GM18517 (cell line): ENCODE data around the gene LRR1.
"Not testable (repeated sequence)": the region's sequence is repeated elsewhere in the genome, so short reads cannot be mapped to it uniquely, and the experiment has no call there.

Experiments used
- ATAC-seq: cut with Tn5 transposase; IDR thresholded peaks from one replicate; pipeline ENCODE4 v1.9.1; 2021; ENCODE audit warnings: mild to moderate bottlenecking, moderate library complexity; ENCODE audit not compliant: unreplicated experiment

The LRR1 gene

DNA sequence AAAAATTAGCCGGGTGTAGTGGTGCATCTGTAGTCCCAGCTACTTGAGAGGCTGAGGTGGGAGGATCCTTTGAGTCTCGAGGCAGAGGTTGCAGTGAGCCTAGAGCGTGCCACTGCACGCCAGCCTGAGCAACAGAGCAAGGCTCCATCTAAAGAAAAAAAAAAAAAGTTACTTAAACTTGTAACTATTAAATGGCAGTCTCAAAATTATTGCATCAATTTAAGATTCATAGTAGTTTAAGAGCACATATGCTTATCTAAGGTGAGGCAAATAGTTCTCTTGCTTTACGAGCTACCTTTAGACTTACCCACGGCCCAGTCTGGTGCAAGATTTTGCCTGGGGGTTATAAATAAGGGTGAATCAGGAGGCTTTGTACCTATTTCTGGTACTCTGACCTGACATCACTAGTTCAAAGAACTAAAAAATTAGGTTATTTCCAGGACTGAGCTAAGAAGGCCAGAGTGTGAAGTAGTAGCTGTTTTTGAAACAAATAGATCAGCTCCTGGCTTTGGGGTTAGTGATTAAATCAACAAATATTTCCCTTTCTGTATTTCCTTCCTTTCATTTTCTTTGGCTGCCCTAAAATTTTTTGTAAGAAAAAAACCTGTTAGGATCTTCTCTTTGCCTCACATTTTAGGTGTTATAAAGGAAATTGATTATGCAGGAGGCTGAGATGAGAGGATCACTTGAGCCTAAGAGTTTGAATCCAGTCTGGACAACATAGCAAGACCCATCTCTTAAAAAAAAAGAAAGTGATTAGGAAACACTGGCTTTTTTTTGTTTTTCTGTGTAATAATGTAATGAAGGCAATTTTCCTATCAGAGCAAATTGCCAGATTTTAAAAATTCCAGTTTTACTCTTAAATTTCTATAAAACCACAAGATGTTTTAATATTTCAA, 25.4 kb downstream of the LRR1 start:
- ATAC-seq = no peak

DNA sequence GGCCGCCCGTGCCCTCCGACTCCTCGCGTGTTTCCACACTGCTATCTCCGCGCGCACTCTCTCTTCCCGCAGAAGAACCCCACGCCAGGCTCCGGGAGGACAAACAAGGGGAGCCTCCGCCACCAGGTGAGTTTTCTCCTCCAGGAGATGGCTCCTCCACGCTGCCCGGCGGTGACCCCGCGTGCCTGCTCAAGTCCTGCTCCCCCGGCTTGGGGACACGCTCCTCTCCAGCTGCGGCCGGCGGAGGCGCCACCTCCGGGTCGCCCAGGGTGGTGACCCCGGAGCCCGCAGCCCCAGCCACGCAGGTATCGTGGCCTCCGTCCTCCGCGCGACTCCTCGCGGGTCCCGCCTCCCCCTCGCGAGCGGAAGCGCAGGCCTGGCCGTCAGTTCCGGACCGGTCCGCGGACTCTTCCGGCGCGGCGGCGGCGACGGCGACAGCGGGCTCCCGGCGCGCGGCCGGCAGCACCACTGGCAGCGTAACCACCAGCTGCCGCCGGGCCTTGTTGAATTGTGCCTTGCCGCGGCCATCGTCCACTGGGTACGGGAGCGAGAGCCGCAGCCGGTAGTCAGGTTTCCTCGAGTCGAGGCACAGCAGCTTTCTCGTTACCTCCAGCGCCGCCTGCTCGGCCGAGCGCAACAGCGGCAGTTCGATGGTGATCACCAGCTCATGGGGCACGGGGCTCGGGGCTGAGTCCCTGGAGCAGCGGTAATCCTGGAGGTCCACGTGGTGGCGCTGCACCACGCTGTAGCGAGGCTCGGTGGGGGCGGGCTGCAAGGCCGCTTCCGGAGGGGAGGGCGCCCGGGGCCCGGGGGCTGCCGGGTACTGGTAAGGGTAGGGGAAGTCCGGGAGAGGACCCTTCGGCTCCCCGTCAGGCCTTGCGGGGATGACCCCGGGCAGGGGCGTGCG, 35.2 kb downstream of the LRR1 start:
- peak; percentile 79 for ATAC-seq

DNA sequence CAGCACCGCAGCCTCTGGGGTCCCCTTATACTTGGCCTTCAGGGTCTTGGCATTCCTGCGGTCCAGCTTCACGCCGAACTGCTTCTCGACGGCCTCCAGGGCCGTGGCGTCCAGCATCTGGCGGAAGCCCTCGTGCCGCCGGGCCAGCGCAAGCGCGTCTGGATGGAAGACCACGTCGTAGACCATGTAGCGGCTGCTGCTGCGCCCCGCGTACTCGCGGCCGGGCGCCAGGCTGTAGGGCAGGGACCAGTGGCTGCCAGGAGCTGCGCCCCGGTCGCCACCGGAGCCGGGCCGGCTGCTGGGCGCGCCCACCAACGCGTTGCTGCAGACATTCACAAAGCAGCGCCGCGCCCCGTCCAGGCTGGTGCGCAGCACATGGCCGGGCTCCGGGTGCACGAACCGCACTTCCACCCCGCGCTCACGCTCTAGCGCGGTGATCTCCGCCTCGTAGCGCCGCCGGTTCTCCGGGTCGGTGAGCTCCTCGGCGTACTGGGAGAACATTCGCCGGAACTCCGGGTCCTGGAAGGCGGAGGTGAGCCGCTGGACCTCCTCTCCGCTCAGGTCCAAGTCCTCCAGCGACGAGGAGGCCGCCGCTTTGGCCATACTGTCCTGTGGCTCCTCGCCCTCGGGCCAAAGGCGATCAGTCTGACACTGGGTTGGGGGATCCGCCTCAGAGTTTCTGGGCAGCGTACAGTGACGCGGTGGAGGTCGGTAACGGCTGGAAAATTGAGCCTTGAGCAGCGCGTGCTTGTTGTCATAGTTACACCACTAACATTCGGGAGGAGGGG, 36.0 kb downstream of the LRR1 start, which contains the start of gene DNAAF2:
Gene DNAAF2 (minus strand): TSS at position 698 of the 788 bp plus-strand sequence. CDS start 95 bp downstream, at position 603.
- ATAC-seq = peak; percentile 32

DNA sequence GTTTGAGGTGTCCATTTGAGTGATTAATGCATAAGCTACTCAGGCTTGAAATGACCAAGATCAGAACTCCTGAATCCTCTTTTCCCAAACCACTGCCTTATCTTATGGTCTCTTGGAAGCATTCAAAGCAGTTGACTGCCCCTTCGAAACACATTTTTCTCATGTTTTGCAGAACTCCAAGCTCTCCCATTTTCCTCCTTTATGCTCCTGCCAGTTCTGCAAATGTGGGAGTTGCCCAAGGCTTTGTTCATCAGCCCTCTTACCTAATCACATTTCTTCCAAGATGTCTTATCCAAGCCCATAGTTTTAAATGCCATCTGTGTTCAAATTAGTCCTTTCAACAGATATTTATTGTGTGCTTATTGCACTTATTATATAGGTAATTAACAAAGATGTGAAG, 38.1 kb downstream of the LRR1 start:
- no peak for ATAC-seq

DNA sequence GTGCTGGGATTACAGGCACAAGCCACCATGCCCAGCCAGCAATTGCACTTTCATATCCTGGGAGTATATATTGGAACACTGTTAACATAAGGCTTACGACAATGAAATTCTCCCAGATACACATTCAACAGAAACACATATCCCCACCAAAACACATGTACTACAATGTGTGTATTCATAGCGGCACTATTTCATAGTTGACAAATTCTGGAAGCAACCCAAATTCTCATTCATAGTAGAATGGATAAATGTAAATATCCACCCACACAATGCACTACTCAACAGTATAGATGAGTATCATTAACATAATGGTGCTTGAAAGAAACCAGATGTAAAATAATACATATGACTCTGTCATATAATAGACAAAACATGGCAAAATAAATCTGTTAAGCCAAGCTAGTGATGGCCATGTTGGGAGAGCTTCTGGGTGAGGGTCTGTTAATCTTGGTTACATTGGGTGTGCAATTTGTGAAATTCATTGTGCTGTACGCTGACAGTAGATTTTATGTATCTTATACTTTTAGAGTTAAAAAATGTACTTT, 38.9 kb downstream of the LRR1 start:
- no peak for ATAC-seq

DNA sequence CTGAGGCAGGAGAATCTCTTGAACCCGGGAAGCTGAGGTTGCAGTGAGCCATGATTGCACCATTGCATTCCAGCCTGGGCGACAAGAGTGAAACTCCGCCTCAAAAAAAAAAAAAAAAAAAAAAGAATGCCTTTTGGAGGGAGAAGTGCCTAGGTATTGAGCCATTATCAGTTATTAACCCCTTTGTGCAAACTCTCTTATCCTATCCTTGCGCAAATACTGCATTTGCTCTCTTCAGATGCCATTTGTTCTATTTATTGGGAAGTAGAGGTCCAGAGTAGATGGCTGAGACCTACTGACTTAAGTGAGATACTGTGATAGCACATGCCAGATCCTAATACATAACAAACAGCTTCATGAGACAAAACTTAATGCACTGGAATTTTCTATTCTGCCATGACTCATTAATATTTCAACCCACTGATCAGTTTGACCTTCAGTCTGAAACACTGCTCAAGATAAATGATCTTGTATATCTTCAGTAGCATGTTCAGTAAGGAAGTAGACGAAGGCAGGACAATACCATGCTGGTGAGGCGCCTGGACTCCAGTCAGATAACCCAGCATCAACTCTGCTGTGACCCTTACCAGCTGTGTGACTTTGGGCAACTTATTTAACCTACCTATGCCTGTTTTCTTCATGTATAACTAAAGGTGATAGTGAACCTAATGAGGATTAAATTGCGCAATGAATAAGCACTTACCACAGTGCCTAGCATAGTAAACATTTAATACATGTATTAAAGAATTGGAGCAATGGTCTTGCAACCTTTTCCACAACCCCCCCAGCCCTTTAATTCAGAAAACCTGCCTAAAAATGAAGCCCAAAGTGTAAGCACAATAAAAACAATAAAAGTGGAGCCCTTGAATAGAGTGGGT, 42.0 kb downstream of the LRR1 start:
- no peak for ATAC-seq

DNA sequence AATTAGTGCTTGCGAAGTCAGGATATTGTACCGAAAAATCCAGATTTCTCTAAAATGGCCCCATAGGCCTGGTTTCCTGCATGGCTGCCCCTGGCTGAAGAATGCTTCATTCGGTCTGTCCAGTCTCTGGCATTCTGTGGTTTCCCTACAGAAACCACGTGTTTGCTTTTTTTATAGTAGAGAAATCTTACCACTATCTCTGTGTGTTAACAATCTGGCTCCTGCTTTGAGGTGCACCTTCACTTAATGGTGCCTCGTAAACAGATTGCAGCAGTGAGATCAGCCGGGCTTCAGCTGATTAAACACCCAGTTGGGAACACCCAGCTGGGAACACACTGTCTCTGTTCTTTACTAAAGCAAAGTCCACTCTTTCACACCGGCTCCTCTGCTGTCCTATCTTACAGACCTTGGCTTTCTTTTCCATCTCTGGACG, 43.0 kb downstream of the LRR1 start:
- no peak for ATAC-seq

DNA sequence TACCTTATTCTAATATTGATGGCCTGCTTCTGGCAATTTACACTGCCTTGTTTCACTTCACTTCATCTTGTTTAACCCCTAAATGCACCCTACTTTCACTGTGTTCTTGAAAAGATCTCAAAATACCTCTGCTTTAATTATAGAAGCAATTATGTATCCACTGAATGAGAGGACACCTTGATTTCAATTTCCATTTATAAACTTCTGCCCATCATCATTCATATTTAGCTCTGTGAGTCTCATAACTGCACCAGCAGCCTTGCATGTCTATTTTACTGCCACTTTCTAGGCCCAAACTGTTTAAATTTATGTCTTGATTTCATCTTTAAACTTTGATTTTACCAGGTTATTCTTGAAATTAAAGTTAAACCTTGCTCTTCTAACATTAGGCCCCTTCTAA, 43.4 kb downstream of the LRR1 start:
- no peak for ATAC-seq

DNA sequence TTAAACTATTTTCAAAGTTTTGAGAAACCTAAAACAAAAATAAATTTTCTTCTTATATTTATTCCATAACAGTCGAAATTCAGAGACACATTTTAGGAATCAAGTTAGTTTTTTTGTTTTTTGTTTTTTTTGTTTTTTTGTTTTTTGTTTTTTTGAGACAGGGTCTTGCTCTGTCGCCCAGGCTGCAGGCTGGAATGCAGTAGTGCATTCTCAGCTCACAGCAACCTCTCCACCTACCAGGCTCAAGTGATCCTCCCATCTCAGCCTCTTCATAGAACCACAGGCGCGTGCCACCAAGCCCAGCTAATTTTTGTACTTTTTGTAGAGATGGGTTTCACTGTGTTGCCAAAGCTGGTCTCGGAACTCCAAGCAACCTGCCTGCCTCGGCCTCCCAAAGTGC, 54.8 kb downstream of the LRR1 start:
- no peak for ATAC-seq

DNA sequence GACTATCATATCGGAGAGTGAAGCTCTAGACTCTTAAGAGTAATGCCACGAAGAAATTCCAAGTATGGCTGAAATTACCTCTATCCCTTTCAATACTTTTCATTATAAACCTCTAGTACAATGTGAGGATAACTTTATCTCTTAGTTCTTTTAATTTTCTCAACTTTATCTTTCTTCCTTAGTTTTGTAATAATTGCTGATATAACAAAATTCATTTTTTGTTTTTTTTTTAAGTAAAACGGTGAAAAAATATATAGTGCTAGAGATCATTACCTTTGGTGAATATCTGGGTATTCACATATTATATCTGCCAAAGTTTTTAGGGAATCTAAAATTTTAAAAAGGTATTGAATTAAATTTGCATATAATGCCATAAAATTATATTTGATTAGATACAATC, 55.8 kb downstream of the LRR1 start:
- no peak for ATAC-seq

DNA sequence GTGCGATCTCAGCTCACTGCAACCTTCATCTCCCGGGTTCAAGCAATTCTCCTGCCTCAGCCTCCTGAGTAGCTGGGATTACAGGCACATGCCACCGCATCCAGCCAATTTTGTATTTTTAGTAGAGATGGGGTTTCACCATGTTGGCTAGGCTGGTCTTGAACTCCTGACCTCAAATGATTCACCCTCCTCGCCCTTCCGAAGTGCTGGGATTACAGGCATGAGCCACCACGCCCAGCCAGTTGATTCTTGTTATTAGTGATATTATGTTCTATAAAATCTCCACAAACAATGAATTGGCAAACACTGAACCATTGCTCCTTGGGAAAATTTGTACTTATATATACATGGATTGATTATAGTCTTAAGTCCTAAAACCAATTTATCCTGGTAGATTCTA, 58.8 kb downstream of the LRR1 start:
- ATAC-seq = not testable (repeated sequence)

DNA sequence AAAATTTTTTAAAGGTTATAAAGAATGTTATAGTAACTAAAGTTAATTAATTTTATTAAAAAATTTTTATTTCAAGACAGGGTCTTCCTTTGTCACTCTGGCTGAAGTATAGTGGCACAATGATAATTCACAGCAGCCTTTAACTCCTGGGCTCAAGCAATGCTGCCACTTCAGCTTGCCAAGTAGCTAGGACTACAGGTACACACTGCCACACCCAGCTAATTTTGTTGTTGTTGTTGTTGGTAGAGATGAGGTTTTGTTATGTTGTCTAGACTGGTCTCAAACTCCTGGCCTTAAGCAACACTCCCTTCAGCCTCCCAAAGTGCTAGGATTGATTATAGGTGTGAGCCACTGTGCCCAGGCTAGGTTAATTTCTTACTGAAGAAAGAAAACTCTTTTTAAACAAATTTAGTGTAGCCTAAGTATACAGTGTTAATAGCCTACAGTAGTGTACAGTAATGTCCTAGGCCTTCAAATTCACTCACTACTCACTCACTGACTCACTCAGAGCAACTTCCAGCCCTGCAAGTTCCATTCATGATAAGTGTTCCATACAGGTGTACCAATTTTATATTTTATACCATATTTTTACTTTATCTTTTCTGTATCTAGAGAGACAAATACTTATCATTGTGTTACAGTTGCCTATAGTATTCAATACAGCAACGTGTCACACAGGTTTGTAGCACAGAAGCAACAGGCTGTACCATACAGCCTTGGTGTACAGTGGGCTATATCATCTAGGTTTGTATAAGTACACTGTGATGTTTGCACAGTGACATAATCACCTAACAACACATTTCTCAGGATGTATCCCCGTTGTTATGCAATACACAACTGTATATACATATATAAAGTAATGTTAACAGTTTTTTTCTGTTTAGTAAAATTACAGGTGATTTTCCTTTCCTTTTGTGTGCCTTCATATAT, 61.1 kb downstream of the LRR1 start:
- no peak for ATAC-seq
